NCI-H446 treated with DMSO at 0.1 percent for 48 hours (cell line): ENCODE measurements around the gene ZXDC.

Source experiments
- DNase-seq: peaks from one replicate; lab custom pipeline; 2025; lab: John Stamatoyannopoulos, UW

ZXDC gene

DNA sequence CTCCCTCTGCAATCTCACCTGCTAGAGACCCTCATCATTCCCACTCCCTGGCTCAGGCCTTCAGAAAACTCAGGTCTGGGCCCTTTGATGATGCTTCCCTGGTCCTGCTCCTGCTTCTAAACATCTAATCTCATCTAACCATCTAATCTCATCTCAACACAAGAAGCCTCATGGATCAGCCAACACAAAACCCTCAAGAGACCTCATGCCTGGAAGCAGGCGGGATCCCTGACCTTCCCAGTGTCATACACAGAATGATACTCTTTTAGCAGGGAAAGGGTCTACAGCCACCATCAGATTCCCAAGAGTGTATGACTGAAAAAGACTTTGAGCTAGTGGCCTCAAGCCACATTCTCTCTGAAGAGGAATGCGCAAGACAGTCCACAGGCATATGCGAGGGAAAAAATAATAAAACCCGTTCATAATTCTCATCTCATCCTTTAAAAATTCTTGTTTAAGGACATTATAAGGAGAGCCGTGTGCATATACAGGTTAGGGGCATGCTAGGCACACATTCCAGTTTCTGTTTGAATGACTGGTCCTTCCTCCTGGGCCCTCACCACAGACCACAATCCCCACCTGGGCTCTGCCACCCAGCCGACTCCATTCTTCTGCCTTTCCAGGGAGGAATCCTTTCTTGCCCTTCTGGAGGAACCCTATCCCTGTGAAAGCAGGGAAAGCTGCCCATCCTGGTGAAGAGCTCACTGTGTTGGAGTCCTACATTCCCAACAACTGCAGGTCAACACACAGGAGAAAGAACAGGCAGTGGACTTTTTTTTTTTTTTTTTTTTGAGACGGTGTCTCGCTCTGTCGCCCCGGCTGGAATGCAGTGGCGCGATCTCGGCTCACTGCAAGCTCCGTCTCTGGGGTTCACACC is 2.2 kb downstream of the ZXDC start:
- no peak for DNase-seq

DNA sequence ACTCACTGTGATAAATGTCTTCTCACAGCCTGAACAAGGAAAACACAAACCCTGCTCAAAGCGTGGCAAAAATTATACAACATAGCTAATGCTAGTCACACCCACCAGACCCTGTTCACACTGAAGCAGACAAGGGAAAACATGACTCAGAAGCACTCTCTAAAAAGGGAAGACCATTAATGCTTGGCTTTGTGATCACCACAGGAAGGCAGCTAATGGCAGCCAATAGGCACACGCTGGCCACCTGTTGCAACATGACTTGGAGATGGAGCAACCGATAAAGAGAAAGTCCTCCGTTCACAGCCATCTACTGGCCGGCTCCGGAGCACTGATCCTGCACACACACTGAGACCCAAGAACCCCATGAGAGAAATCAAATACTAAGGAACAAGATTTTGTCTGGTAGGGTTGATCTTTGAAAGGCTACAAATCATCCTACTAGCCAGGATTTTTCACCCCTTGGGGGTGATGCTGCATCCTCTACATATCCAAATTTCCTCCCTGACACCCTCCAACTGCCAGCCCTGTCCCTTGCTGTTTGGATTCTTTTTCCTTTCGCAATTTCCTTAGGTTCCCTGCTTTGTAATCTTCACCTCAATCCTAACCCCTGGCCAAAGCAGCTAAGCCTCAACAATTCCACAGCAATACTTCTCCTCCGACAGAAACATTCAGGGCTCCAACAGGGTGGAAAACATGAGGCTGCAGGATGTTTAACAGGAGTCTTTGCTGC is 3.2 kb downstream of the ZXDC start:
- DNase-seq: peak; percentile 8

DNA sequence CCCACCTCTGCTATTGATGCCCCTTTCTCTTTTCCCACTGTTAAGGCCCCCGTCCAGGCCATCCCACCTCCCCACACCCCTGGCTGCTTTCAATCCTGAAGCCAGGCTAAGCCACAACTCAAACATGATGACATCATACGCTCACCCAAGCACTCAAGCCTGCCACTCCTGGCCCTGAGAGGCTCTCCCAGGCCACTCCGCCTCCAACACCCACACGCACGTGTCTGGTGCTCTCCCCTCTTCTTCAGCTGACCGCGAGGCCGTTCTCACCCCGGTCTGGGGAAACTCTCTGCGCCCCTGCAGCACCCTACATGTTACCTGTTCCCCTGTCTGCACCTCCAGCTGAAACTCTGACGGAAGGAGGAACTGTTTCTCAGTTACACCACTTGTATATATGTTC is 6.2 kb downstream of the ZXDC start:
- DNase-seq: no peak

DNA sequence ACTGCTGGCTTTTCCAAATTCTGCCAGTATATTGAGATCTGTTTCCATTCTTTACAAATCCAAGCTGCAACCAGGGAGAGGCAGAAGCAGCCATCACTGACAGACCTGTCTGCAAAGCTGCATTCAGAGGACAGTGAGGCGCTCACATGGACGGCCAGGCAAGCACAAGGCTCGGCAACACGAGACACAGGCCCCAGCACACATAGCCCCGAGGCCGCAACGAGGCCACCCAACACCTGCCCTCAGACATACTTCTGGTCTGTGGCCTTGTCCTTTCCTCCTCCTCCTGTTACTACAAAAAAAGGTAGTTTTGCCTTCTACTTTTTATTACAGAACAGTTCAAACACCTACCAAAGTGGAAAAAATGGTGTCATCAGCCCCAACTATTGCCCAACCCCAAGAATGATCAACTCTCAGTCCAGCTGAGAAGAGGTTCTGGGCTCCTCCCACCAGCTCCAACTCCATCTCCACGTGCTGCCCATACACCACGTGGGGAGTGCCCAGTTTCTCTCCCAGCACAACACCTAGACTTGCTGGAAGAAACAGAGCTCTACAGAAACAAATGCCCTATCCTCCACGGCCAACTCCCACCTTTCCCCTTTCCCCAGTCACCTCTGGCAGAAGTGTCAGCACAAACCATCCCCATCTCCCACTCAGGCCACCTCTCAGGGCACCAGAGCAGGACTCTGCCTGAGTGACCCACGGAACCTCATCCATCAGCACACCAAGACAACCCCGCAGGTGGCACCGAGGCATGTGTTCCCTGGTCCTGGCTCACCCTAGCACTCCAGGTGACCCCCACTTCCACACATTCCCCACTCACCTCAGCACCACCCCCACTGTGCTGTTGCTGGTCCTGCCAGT is 7.4 kb downstream of the ZXDC start:
- no peak for DNase-seq

DNA sequence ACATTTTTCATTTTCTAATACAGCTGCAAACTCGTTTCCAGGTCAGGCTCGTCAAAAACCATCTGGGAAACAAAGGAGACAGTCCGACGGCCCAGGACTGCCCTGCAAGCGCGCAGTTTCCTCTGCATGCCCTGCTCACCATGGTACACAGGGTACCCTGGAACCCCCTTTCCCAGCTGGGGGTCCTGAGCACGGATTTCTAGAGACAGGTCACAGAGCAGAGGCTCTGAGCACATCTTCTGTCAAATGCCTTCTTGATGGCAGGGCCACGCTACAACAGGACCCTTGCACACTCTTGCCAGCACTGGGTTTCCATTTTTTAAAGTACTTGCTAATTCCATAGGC is 8.1 kb downstream of the ZXDC start:
- no peak for DNase-seq

DNA sequence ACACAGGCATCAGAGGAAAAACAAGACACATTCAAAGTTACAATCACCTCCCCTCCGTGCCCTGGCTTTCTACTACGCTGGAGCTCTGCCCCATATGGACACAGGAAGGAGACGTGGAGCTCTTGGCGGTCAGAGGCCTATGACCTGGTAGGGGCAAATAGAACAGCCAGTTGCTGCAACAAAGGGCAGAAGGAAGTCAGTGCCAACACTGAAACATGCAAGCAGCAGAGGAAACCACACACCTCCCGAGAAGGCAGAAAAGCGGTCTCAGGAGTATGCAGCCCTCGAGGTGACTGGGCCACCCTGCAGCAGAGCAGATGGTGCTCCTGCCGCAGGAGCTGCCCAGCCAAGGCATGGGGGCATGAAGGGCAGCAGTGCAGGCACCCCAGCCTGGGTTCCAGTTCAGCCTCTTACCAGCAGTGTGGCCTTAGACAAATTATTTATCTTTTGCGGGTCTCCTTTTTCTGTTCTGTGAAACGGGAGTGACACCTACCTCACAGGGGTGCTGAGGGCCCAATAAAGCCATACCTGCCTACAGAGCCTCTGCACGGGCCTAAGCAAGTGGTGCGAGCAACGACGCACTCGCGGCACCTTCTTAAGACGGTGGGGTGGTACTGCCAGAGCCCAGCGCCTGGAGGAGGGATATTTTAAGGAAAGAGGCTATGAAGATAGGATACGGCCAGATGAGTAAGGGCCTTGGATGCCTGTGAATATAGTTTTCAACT is 8.6 kb downstream of the ZXDC start:
- no peak for DNase-seq

DNA sequence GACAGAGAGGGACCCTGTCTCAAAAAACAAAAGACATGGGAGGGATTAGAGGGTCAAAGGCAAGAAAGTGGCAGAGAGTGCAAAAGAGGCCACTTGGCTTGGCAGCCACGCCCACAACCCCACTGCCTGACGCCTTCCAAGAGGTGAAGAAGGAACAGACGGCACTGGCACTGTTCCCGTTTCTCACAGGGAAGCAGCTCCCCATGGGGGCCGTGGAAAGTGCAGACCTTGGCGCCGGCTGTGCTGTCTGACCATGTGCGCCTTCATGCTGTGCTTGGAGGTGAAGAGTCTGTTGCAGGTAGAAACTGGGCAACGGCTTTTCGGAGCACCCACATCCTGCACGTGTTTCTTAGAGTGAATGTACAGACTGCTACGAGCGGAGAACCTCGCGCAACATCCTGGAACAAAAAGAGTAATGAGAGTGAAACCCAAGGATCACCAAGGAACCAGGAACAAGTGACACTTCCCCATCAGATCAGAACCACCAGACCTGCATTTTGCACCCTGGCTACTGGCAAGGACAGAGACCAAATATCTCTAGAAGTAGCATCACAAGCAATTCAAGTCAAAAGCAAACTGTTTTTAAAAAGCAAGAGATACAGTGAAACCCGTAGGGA is 9.7 kb downstream of the ZXDC start:
- DNase-seq: peak; percentile 38

DNA sequence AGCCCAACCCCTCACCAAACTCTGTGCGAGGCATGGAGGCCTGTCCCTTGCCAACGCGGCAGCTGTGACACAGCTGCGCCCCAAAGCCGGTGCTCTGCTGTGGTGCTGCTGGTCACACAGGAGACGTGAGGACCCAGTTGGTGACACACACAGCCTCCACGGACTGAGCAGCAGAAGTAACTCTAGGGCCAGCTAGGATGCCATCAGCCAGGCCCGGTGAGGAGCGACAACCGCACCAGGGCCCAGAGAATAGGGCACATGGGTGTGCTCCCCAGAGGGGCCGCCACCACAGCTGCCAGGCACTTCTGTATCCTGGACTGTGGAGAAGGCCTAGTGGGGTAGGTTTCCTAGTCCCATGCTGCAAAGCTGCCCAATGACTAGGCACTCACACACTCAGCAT is 10.7 kb downstream of the ZXDC start:
- no peak for DNase-seq

DNA sequence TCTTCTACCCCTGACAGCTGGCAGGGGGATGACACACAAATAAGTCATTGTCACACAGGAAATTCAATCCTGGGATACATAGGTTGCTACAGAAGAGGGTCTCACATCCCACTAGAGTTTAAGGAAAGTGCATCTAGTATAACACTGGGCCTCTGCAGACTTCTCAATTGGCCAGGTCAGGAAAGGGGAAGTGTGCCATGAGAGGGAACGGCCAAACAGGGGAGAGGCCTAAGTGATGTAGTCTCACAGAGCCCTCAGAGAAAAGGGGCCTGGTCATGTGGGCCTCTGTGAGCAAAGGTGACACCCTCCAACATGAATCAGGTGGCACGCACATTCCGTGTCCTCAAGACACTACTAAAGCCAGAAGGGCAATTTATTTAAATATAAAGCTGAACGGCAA is 11.2 kb downstream of the ZXDC start:
- DNase-seq: no peak

DNA sequence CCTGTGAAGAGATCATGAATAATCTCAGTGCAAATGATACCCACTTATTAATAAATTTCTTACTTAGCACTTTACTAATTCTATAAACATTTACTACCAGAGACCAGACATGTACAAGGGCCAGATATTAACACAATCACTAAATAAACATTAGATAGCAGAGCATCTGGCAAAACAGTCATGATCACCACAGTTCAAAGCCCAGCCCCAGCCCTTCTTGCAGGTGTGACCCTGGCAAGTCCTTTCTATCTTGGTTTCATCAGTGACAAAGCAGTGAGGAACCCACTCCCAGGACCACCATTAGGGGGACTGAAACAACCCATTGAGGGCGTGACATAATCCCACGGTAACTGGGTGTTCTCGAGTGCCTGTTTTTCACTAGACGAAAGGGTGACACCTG is 11.6 kb downstream of the ZXDC start:
- no peak for DNase-seq

DNA sequence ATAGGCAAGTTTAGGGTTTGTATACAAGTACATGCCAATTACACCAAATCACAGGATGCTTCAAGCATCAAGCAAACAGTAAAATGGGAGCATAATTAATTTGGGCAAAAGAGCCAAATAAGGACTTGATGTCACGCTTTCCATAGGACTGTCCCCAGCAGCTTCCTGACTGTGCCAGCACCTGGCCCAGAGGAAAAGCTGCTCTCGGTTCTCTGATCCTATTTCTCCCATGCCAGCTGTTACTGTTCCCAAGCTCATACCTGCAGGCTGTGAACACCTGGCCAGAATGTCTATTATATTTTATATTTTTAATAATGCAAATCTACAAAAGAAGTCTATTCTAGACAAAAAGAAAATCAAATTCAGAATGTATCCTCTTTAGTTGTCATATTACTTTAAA is 12.2 kb downstream of the ZXDC start:
- DNase-seq: no peak

DNA sequence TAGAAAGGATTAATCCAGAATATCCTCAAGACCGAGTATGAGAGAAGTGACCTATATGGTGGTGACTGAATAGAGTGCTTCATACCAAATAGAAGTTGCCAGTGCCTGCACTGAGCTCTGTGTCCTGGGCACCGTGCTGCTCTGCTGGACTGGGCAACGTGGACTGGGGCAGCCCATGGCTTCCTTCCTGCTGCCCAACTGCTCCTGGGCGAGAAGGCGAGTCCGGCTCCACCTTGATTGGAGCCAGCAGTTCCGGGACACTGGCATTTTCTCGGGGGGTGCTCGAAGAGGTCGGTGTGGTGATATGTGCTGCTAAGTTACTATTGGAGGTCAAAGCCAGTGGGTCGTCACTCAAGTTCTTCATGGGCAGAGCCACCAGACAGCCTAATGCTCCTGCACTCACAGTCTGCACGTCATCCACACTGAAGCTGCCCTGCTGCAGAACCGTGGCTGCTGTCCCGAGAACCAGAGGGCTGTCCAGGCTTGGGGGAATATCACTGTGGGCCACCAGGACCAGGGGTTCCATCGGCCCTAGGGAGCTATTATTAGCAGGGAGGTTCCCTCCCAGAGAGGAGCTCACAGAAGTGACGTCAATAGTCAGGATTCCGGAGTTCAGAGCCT is 14.1 kb downstream of the ZXDC start:
- DNase-seq: no peak

DNA sequence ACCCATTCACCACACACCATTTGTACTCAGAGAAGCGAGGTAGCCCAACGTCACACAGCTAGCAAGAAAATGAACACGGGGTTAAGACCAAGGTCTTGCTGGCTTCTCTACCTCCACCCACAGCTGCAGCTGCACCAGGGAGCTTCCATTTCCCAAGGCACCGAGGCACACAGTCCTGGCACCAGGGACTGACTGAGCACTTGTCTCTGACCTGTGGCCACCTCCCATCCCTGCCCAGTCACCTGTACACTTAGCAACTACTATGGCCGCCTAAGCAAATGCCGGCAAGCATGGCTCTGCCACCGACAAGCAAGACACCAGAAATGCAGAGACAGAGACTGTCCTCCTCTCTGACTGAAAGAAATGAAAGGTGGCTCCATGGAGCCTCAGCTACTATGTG is 15.3 kb downstream of the ZXDC start:
- DNase-seq: no peak

DNA sequence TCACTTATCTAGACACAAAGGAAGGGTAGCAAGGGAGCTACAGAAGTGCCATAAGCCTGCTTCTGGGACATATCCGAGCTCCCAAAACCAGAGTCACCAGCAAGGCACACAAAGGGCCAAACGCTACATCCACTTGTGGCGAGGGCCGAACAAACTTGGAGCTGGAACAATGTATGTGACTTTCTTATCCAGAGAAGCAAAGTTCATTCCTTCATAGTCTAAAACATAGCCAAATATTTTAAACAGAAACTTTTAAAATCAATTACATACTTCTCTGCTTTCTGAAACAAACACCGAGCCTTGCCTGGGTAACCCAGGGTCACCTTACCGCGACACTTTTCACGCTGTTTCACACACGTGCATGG is 15.9 kb downstream of the ZXDC start:
- DNase-seq: no peak

DNA sequence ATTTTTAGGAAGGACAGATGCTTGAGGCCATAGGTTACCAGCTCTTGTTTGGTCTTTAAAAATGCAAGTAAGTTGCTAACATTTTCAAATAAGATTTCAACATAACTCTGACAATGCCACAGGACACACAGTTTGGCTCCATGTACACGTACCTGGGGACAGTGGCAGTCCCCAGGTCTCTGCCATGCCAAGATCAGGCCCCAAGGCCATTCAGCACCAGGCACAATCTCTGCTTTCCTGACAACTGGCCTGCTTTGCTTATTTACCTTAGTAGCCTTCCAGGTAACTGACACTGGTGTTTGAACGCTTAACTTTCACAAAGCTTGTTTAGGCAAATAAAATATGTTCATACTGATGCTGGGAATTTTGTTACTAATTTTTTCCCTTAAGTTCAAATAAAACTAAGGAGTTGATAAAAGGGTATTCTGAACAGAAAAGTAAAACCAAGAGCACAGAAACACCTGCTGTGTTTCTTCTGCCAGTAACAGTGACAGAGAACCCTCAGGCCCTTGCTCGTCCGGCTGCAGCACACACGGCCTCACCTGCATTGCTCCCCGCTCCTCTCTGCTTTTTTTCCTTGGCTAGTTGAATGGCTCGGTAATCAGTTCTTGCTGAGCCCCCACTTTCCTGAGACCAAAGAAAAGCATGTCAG is 16.5 kb downstream of the ZXDC start:
- DNase-seq: no peak

DNA sequence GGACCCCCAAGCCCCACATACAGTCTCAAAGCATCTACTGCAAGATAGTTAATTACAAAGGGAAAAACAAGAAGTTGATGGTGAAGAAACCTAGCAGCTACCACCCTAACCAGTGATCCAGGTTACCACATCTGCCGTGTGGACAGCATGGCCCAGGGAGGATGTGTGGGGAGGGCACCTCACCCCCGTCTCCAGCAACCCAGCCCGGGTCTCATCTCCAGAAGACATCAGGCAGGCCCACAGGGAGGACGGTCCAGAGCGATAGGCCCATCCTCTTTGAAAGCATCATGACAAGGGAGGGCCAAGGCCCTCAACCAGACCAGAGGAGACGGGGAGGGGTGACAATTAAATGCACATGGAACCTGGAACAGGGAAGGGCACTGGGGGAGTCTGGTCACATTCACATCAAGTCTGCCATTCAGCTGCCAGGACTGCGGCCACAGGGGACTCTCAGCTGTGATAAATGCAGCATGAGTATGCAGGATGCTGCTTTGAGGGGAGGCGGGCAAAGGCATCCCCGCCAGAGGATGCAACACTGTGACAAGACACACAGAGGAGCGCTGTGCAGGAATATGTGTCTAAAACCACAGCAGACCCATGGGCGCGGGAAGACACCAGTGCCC is 18.8 kb downstream of the ZXDC start:
- no peak for DNase-seq

DNA sequence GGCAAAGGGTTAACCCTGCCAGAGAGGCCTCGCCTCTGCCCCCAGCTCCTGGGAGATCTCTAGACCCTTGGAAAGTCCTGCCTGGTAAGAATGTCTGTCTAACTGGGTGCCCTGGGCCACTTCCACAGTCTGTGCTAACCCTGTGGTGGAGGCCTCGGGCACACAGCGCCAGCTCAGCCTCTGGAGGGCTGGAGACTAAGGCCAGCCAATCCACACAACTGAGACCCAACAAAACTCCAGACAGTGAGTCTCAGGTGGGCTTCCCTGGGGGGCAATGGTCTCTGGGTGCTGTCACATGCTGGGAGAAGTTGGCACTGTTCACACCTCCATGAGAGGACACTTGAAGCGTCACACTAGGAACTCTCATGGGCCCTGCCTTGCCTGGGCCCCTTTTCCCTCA is 19.5 kb downstream of the ZXDC start:
- no peak for DNase-seq

DNA sequence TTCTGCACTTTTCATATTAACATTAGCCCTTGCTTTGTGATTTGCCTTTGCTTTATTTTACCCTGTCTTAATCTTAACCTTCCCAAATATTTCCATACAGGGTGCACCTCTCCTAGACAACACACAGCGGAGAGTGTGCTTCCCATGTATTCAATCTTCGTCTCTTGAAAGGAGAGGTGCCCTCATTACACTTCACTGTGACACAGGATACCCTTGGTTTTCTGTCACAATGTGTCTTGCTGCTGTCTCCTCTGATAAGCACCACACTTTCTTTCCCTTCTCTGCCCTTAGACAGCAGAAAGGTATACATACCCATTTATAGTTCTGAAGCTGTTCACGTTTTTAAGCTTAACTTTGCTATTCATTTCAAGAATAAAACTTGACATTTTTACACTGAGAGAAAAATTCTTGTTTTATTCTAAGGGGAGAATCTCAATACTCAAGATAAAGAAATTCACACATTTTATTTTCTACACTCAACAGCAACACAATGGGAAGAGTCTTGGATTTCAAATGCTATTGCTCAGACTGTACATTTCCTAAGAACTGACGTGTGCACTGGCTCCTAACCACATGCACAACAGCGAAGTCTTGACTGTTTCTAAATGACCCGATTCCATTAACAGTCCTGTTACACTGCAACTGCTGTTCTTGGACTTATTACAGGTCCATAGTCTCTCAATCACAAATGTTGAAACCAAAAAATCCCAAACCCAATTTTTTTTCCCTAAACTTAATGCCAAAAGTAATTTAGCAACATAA is 21.1 kb downstream of the ZXDC start:
- no peak for DNase-seq

DNA sequence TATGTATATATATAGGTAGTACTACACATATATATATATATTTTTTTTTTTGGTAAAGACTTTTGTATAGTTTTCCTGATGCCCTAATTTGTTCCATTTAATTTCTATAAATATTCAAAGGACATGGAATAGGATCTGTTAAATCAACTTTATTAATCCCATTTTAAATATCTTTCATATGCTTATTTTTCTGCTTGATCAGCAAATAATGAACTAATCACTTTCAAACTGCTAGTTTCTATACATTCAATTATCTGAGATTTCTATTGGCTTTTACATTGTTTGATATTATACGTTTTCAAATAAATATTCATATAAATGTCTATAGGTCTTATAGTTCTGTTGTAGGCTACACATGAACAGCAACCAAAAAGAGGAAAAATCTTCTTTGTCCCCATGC is 21.7 kb downstream of the ZXDC start:
- DNase-seq: no peak
